Nucleus accumbens (tissue), 56 donors: ENCODE measurements around the gene ANKRD13A.
"Not testable (repeated sequence)": the region's sequence is repeated elsewhere in the genome, so short reads cannot be mapped to it uniquely, and the experiment has no call there.

Experiments used
- DNase-seq, 56 donors: peaks; one replicate each; lab custom pipeline; 2025; lab: John Stamatoyannopoulos, UW

The ANKRD13A gene

GRCh38 chr12:110073049-110073831, 74.0 kb downstream of the ANKRD13A start:
- DNase-seq = peak; percentile 38 to 98 (median 91)

- DNase-seq = peak in 24 of 56 donors; percentile 3 to 63 (median 34)
Measured at GRCh38 chr12:110074089-110074488, 74.9 kb downstream of the ANKRD13A start.

DNA sequence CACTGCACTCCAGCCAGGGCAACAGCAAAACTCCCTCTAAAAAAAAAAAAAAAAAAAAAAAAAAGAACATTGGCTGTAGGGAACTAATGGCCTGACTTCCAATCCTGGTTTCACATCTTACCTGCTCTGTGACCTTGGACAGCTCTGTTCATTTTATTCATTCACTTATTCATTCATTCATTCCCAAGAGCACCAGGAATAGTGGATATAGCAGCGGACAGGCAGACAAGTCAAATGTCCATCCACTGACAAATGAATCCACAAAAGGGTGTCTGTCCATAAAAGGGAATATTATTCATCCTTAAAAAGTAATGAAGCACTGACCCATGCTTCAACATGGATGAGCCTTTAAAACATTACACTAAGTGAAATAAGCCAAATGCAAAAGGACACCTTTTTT, 76.7 kb downstream of the ANKRD13A start:
- DNase-seq = no peak

GRCh38 chr12:110077800-110078199, 78.6 kb downstream of the ANKRD13A start:
- DNase-seq = no peak

DNA sequence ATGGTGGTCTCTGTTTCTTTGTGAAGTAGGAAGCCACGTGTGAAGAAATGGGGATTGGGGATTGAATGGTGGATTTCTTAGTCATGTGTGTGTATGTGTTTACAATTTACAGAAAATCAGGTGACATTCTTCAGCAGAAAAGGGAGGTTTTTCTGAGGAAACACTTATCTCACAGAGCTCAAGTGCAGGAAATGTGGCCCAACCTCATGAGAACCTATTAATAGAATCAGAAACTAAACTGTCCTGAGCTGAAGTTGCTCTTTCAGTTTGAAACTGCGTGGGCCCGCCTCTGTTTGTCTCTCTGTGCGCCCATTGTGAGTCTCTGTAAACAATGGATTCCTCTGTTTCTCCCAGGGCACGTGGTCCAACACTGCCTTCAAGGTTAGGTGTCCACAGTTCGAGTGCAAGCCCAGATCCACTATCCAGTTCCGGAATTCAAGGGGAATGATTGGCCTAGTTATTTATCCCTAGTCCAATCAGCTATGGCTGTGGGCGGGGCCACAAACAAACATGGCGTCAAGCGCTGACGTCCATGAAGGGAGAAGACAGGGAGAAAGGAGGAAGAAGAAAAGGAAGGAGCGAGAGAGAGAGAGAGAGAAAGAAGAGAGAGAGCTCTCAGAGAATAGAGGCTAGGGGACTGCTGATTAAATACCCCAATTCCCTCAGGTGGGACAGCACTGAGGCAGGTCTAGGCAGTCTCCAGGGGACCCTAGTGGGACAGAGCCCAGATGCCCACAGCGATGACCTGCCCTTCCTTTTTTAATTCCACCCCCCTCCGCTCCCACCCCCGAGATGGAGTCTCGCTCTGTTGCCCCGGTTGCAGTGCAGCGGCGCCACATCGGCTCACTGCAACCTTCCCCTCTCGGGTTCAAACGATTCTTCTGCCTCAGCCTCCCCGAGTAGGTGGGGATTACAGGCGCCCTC, 80.5 kb downstream of the ANKRD13A start:
- peak in 54 of 56 donors; percentile 8 to 93 (median 83) for DNase-seq

- no peak for DNase-seq
Measured at GRCh38 chr12:110080410-110080809, 81.2 kb downstream of the ANKRD13A start.

GRCh38 chr12:110084314-110085015, 85.2 kb downstream of the ANKRD13A start:
- DNase-seq = no peak

- not testable (repeated sequence) for DNase-seq
Measured at GRCh38 chr12:110088216-110088615, 89.0 kb downstream of the ANKRD13A start.

DNA sequence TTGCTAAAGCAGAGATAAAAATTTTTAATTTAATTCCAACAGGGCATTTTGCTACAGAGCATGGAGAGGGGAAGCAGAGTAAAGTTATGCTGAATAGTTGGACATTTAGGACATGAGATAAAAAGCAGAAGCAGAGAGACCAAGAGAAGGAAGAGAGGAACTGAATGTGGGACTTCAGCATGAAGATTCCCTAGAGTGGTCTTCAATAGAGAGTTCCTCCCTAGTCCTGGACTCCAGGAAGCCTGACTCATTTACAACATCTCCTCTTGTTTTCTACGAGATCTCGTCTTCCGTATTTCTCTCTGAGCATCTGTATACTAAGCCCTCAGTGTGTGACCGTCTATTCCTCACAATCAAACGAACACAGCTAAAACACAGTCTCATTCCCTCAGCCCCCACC, 89.7 kb downstream of the ANKRD13A start:
- no peak for DNase-seq
